Psoas muscle (tissue), 8 donors: Measurements from ENCODE around the gene MFN2. TPM values are rescaled to one million over a fixed set of nuclear protein-coding genes. Genes with fewer than 3 reads are reported as not detected.

Experiments
- ATAC-seq, 4 donors: fragments of 200-7000 bp; cut with Tn5 transposase; one replicate each; pipeline ENCODE4 v1.9.1; 2020; ENCODE audit warnings: moderate library complexity in 3 of 4, mild to moderate bottlenecking in 2 of 4
- DNase-seq, 2 donors: peaks; one replicate each; pipeline ENCODE4 v3.0.0-alpha.2; 2020
- H3K27ac ChIP-seq: fragments of 200-600 bp; one replicate; pipeline ENCODE4 v1.8.0; 2022
- H3K27me3 ChIP-seq, 3 donors: fragments of 200-600 bp in 1 of 3; one replicate each; pipeline versions ENCODE4 v1.6.1 to v1.8.0; 2013 to 2022; ENCODE audit warnings: low read length in 2 of 3, mild to moderate bottlenecking in 2 of 3, moderate library complexity in 1 of 3; ENCODE audit not compliant: insufficient read depth in 3 of 3
- H3K36me3 ChIP-seq, 2 donors: fragments of 200-600 bp in 1 of 2; one replicate each; pipeline versions ENCODE4 v1.6.1 to v1.8.0; 2013 to 2022; ENCODE audit warnings: low read depth in 1 of 2, mild to moderate bottlenecking in 1 of 2, moderate library complexity in 1 of 2; ENCODE audit not compliant: insufficient read depth in 1 of 2
- H3K4me1 ChIP-seq: fragments of 200-600 bp; one replicate; pipeline ENCODE4 v1.8.0; 2022
- H3K4me3 ChIP-seq: fragments of 200-600 bp; one replicate; pipeline ENCODE4 v1.8.0; 2022; ENCODE audit warnings: mild to moderate bottlenecking
- H3K9me3 ChIP-seq: fragments of 200-600 bp; one replicate; pipeline ENCODE4 v1.8.0; 2022
- WGBS, 3 donors: extraction: QIAGEN DNeasy Blood & Tissue Kit; methylation state at CpG; one replicate each; pipeline versions ENCODE4 v1.1.6 to v1.1.7; 2013; 5-methylcytosine and 5-hydroxymethylcytosine counted together
- intact Hi-C, 2 donors: fragments of 100-400 bp; cut with DNase I; formaldehyde crosslinking; loops; one replicate each; pipeline versions ENCODE4 v1.11.0 to v1.14.2; 2022
- polyA plus RNA-seq, 3 donors: library from polyadenylated mRNA; stranded (reverse); fragments of 200-250 nt; gene quantifications; one replicate each; pipeline ENCODE4 v1.2.3, GENCODE V29; 2013
- total RNA-seq, 4 donors: library from RNA; stranded (reverse); fragmentation: NEBNext Ultra II Directional in 2 of 4; extraction: Animal tissue kit (Norgen Biotek cat#: 25700) in 2 of 4; gene quantifications; one replicate each; pipeline versions ENCODE4 v1.2.1 to v1.2.4, GENCODE V29; 2021 to 2023
- TF ChIP-seq, protein P1 (sequence below): fragments of 200-600 bp; IDR thresholded peaks from one replicate; pipeline ENCODE4 v1.8.0; 2022; ENCODE audit warnings: antibody characterized with exemption
- donor health status: healthy with polysubstance abuse.
- donor health status: DM: no; HTN: no; CAD: no; lungs with moderate emphysema.
- donor health status: Bipolar disorder and iron deficiency.
- donor health status: healthy.
- donor health status: DM: yes; HTN: yes; CAD: no.
- donor health status: DM: no; HTN: no; CAD: no.
- donor health status: DM: no; HTN: no; CAD: no.
- donor health status: DM: yes; HTN: yes; CAD: no.

Gene MFN2
- total and polyA plus RNA-seq, 7 donors, result 163 to 542 (median 245) TPM

- no peaks in the 10 kb centered on the region for H3K4me1 ChIP-seq
- peak in 1 of 2 donors; percentile 21 for DNase-seq
- H3K9me3 ChIP-seq, result no peaks in the 10 kb centered on the region
- TF ChIP-seq, protein P1, sequence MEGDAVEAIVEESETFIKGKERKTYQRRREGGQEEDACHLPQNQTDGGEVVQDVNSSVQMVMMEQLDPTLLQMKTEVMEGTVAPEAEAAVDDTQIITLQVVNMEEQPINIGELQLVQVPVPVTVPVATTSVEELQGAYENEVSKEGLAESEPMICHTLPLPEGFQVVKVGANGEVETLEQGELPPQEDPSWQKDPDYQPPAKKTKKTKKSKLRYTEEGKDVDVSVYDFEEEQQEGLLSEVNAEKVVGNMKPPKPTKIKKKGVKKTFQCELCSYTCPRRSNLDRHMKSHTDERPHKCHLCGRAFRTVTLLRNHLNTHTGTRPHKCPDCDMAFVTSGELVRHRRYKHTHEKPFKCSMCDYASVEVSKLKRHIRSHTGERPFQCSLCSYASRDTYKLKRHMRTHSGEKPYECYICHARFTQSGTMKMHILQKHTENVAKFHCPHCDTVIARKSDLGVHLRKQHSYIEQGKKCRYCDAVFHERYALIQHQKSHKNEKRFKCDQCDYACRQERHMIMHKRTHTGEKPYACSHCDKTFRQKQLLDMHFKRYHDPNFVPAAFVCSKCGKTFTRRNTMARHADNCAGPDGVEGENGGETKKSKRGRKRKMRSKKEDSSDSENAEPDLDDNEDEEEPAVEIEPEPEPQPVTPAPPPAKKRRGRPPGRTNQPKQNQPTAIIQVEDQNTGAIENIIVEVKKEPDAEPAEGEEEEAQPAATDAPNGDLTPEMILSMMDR, result no peak
- peaks cover 17 to 100% of the 10 kb centered on the region in 2 donors for H3K36me3 ChIP-seq
- H3K4me3 ChIP-seq, result no peak overlapping the region
- no peaks in the 10 kb centered on the region for H3K27me3 ChIP-seq
- 85 to 92% (median 90%) methylated on average over 5 of the region's 5 CpGs for WGBS, 3 donors
- no peak for ATAC-seq
- intact Hi-C loops, result no loop called here
- peak overlapping the region; percentile 76 for H3K27ac ChIP-seq
These were observed 17.0 kb downstream of the MFN2 start for GRCh38 chr1:11997081-11997850.

GRCh38 chr1:11998636-11999035, 18.4 kb downstream of the MFN2 start:
- no peak for DNase-seq
- intact Hi-C loops, result no loop called here
- no peak for ATAC-seq
- Histone ChIP-seq H3K36me3 (peaks cover 17 to 100% of the 10 kb centered on the region in 2 donors), H3K27me3 (no peaks in the 10 kb centered on the region), H3K27ac (no peak overlapping the region), H3K4me3 (no peak overlapping the region), H3K9me3 (no peaks in the 10 kb centered on the region), H3K4me1 (no peaks in the 10 kb centered on the region)
- 82 to 88% (median 87%) methylated on average over 5 of the region's 5 CpGs for WGBS, 3 donors
- TF ChIP-seq, protein P1, result no peak

GRCh38 chr1:11999236-11999635, 19.0 kb downstream of the MFN2 start:
- ATAC-seq, result no peak
- intact Hi-C loops, result no loop called here
- Histone ChIP-seq H3K36me3 (peaks cover 23 to 100% of the 10 kb centered on the region in 2 donors), H3K27me3 (no peaks in the 10 kb centered on the region), H3K4me3 (no peak overlapping the region), H3K9me3 (no peaks in the 10 kb centered on the region), H3K4me1 (no peaks in the 10 kb centered on the region), H3K27ac (no peak overlapping the region)
- no peak for DNase-seq
- TF ChIP-seq, protein P1, result no peak
- 80 to 94% (median 88%) methylated on average over 3 of the region's 3 CpGs for WGBS, 3 donors

- Histone ChIP-seq H3K27ac (peak overlapping the region; percentile 30), H3K9me3 (no peaks in the 10 kb centered on the region), H3K36me3 (peaks cover 29 to 100% of the 10 kb centered on the region in 2 donors), H3K4me1 (no peaks in the 10 kb centered on the region), H3K27me3 (no peaks in the 10 kb centered on the region), H3K4me3 (no peak overlapping the region)
- TF ChIP-seq, protein P1, result peak; percentile 25
- DNase-seq, result no peak
- intact Hi-C loops, result no loop called here
- 75 to 77% (median 77%) methylated on average over 14 of the region's 14 CpGs for WGBS, 3 donors
- no peak for ATAC-seq
These were observed 21.1 kb downstream of the MFN2 start for GRCh38 chr1:12001249-12001917.
